GM23248 (cell line): ENCODE measurements around the gene ADCYAP1R1.

ENCODE experiments used
- EZH2 ChIP-seq: fragments of 200-600 bp; sonication (generic); IDR thresholded peaks from 2 replicates; pipeline ENCODE4 v1.6.1; 2018; ENCODE audit warnings: antibody characterized with exemption, mild to moderate bottlenecking; ENCODE audit not compliant: insufficient read depth, poor library complexity, severe bottlenecking
- EZH2phosphoT487 ChIP-seq: fragments of 200-600 bp; sonication (generic); IDR thresholded peaks from 2 replicates; pipeline ENCODE4 v1.6.1; 2018; ENCODE audit warnings: antibody characterized with exemption, moderate library complexity, mild to moderate bottlenecking, low read depth; ENCODE audit not compliant: insufficient read depth

- TF ChIP-seq EZH2, result no peak
- no peak for TF ChIP-seq EZH2phosphoT487
Measured at GRCh38 chr7:31022117-31022516, 30.0 kb upstream of the ADCYAP1R1 start.
